ENCODE results near the gene CCL13.

DNA sequence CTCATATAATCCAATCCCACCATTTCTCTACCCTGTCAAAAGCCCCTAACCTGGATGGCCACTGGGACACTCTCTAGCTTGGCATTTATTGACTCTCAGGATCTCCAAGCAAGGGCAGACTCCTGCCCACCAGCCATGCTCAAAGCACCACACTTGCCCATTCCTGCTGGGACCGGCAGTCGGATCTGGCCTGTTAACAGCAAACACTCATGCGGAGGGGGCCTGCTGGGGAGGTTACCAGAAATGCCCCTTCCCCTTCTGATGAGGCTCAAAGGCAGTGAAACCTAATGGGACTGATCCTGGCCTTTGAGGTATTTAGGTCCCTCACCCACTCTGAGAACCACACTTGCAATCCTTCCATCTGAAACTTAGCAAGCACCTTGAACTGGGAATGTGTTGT lies 13.3 kb downstream of the CCL13 start:
- TF ChIP-seq, protein P1, sequence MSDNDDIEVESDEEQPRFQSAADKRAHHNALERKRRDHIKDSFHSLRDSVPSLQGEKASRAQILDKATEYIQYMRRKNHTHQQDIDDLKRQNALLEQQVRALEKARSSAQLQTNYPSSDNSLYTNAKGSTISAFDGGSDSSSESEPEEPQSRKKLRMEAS (IDR thresholded peaks at IDR 0.05), result no peak
- TF ChIP-seq ZBTB7A (IDR thresholded peaks at IDR 0.05; ENCODE audit: low read depth), result no peak
- no peak for TF ChIP-seq EP300 (IDR thresholded peaks at IDR 0.05; ENCODE audit: borderline replicate concordance)
- no peak for TF ChIP-seq CEBPB (IDR thresholded peaks at IDR 0.05)
- TF ChIP-seq RAD21 (IDR thresholded peaks at IDR 0.05; ENCODE audit: low read depth), result no peak
- TF ChIP-seq, protein P2, sequence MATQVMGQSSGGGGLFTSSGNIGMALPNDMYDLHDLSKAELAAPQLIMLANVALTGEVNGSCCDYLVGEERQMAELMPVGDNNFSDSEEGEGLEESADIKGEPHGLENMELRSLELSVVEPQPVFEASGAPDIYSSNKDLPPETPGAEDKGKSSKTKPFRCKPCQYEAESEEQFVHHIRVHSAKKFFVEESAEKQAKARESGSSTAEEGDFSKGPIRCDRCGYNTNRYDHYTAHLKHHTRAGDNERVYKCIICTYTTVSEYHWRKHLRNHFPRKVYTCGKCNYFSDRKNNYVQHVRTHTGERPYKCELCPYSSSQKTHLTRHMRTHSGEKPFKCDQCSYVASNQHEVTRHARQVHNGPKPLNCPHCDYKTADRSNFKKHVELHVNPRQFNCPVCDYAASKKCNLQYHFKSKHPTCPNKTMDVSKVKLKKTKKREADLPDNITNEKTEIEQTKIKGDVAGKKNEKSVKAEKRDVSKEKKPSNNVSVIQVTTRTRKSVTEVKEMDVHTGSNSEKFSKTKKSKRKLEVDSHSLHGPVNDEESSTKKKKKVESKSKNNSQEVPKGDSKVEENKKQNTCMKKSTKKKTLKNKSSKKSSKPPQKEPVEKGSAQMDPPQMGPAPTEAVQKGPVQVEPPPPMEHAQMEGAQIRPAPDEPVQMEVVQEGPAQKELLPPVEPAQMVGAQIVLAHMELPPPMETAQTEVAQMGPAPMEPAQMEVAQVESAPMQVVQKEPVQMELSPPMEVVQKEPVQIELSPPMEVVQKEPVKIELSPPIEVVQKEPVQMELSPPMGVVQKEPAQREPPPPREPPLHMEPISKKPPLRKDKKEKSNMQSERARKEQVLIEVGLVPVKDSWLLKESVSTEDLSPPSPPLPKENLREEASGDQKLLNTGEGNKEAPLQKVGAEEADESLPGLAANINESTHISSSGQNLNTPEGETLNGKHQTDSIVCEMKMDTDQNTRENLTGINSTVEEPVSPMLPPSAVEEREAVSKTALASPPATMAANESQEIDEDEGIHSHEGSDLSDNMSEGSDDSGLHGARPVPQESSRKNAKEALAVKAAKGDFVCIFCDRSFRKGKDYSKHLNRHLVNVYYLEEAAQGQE (IDR thresholded peaks at IDR 0.05; ENCODE audit: low read depth), result no peak
- no peak for TF ChIP-seq FOXM1 (IDR thresholded peaks at IDR 0.05; ENCODE audit: borderline replicate concordance, low read depth)
- TF ChIP-seq TCF12 (IDR thresholded peaks at IDR 0.05; ENCODE audit: low read depth), result no peak
- TF ChIP-seq TAF1 (IDR thresholded peaks at IDR 0.05; ENCODE audit: low read depth), result no peak
- TF ChIP-seq TEAD4 (IDR thresholded peaks at IDR 0.05), result no peak
- TF ChIP-seq NFIC (IDR thresholded peaks at IDR 0.05), result no peak
- TF ChIP-seq, protein P3, sequence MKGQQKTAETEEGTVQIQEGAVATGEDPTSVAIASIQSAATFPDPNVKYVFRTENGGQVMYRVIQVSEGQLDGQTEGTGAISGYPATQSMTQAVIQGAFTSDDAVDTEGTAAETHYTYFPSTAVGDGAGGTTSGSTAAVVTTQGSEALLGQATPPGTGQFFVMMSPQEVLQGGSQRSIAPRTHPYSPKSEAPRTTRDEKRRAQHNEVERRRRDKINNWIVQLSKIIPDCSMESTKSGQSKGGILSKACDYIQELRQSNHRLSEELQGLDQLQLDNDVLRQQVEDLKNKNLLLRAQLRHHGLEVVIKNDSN (IDR thresholded peaks at IDR 0.05), result no peak
- TF ChIP-seq YY1 (IDR thresholded peaks at IDR 0.05; ENCODE audit: low read depth), result no peak
- no peak for TF ChIP-seq CREB1 (IDR thresholded peaks at IDR 0.05; ENCODE audit: low read depth)

Data from Ishikawa (cell line).